Neural progenitor cell (in vitro differentiated cells): ENCODE measurements around the gene TCEA3. TPM values are rescaled to one million over a fixed set of nuclear protein-coding genes. Genes with fewer than 3 reads are reported as not detected.

Experiments
- DNase-seq: peaks from one replicate; pipeline ENCODE4 v3.0.0-alpha.2; 2016; ENCODE audit warnings: low spot score
- H2AFZ ChIP-seq: fragments of 200-600 bp; sonication (generic); replicated peaks from 2 replicates; pipeline ENCODE4 v1.6.1; 2016; ENCODE audit warnings: antibody characterized with exemption
- H3F3A ChIP-seq: fragments of 200-600 bp; sonication (generic); 2 replicates; pipeline ENCODE4 v1.6.1; 2016; ENCODE audit warnings: antibody characterized with exemption, low read depth
- H3K27ac ChIP-seq: fragments of 200-600 bp; sonication (generic); 2 replicates; pipeline ENCODE4 v1.5.1; 2016; ENCODE audit warnings: mild to moderate bottlenecking
- H3K27me3 ChIP-seq: fragments of 200-600 bp; sonication (generic); 2 replicates; pipeline ENCODE4 v1.6.1; 2016; ENCODE audit warnings: mild to moderate bottlenecking, moderate library complexity
- H3K36me3 ChIP-seq: fragments of 200-600 bp; sonication (generic); 2 replicates; pipeline ENCODE4 v1.5.1; 2016
- H3K4me1 ChIP-seq: fragments of 200-600 bp; sonication (generic); 2 replicates; pipeline ENCODE4 v1.6.1; 2016; ENCODE audit warnings: mixed run types
- H3K4me2 ChIP-seq: fragments of 200-600 bp; sonication (generic); 2 replicates; pipeline ENCODE4 v1.6.1; 2016
- H3K4me3 ChIP-seq: fragments of 200-600 bp; sonication (generic); 2 replicates; pipeline ENCODE4 v1.5.1; 2016
- H3K79me2 ChIP-seq: fragments of 200-600 bp; sonication (generic); 2 replicates; pipeline ENCODE4 v1.6.1; 2016; ENCODE audit warnings: low read depth
- H3K9ac ChIP-seq: fragments of 200-600 bp; sonication (generic); 2 replicates; pipeline ENCODE4 v1.6.1; 2016
- H3K9me3 ChIP-seq: fragments of 200-600 bp; sonication (generic); 2 replicates; pipeline ENCODE4 v1.5.1; 2016; ENCODE audit warnings: low read depth
- H4K20me1 ChIP-seq: fragments of 200-600 bp; sonication (generic); 2 replicates; pipeline ENCODE4 v1.6.1; 2016; ENCODE audit warnings: low read depth
- H3K27ac Mint-ChIP-seq: 3 replicates; pipeline ENCODE4 v1.8.0; 2021; ENCODE audit warnings: mixed read lengths
- H3K27me3 Mint-ChIP-seq: 2 replicates; pipeline ENCODE4 v1.8.0; 2022; ENCODE audit warnings: low read depth, mild to moderate bottlenecking, inconsistent platforms, moderate library complexity, mixed read lengths; ENCODE audit not compliant: insufficient read depth
- H3K36me3 Mint-ChIP-seq: 3 replicates; pipeline ENCODE4 v1.8.0; 2021; ENCODE audit warnings: mixed read lengths
- H3K4me1 Mint-ChIP-seq: 3 replicates; pipeline ENCODE4 v1.8.0; 2021; ENCODE audit warnings: mixed read lengths
- H3K4me3 Mint-ChIP-seq: 3 replicates; pipeline ENCODE4 v1.8.0; 2021; ENCODE audit warnings: mild to moderate bottlenecking, moderate library complexity, mixed read lengths
- H3K9me3 Mint-ChIP-seq: 3 replicates; pipeline ENCODE4 v1.8.0; 2020; ENCODE audit warnings: mixed read lengths
- EZH2 ChIP-seq: fragments of 200-600 bp; sonication (generic); IDR thresholded peaks from 2 replicates; pipeline ENCODE4 v1.6.1; 2017; ENCODE audit warnings: antibody characterized with exemption, mild to moderate bottlenecking, moderate library complexity
- EZH2phosphoT487 ChIP-seq: fragments of 200-600 bp; sonication (generic); IDR thresholded peaks from 2 replicates; pipeline ENCODE4 v1.6.1; 2017; ENCODE audit warnings: antibody characterized with exemption
- total RNA-seq: library from RNA; depleted of rRNA; stranded (reverse); fragments of >200 nt; gene quantifications from 2 replicates; pipeline ENCODE4 v1.2.3, GENCODE V29; 2015; ENCODE audit warnings: low replicate concordance
- TF ChIP-seq, protein P1 (sequence below): fragments of 200-600 bp; sonication (generic); IDR thresholded peaks from 2 replicates; pipeline ENCODE4 v1.5.1; 2017; ENCODE audit warnings: antibody characterized with exemption, mild to moderate bottlenecking

Gene TCEA3
- total RNA-seq, 1 donor from 2014 or later, result 0.54 TPM

GRCh38 chr1:23466423-23466989, 42.0 kb upstream of the TCEA3 start:
- no peak overlapping the region for H2AFZ ChIP-seq
- peaks cover 12% of the 10 kb centered on the region for H3K4me1 Mint-ChIP-seq
- no peak overlapping the region for H3K4me2 ChIP-seq
- peaks cover 6% of the 10 kb centered on the region for H3F3A ChIP-seq
- H3K36me3 Mint-ChIP-seq, result peaks cover 3% of the 10 kb centered on the region
- H3K4me3 ChIP-seq, result no peak overlapping the region
- H3K9ac ChIP-seq, result no peak overlapping the region
- no peak for DNase-seq
- no peak overlapping the region for H3K4me3 Mint-ChIP-seq
- TF ChIP-seq EZH2 (no peak), EZH2phosphoT487 (no peak)
- TF ChIP-seq, protein P1, sequence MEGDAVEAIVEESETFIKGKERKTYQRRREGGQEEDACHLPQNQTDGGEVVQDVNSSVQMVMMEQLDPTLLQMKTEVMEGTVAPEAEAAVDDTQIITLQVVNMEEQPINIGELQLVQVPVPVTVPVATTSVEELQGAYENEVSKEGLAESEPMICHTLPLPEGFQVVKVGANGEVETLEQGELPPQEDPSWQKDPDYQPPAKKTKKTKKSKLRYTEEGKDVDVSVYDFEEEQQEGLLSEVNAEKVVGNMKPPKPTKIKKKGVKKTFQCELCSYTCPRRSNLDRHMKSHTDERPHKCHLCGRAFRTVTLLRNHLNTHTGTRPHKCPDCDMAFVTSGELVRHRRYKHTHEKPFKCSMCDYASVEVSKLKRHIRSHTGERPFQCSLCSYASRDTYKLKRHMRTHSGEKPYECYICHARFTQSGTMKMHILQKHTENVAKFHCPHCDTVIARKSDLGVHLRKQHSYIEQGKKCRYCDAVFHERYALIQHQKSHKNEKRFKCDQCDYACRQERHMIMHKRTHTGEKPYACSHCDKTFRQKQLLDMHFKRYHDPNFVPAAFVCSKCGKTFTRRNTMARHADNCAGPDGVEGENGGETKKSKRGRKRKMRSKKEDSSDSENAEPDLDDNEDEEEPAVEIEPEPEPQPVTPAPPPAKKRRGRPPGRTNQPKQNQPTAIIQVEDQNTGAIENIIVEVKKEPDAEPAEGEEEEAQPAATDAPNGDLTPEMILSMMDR, result no peak
- H4K20me1 ChIP-seq, result no peaks in the 10 kb centered on the region
- no peaks in the 10 kb centered on the region for H3K9me3 ChIP-seq
- no peak overlapping the region for H3K27ac ChIP-seq
- H3K27ac Mint-ChIP-seq, result no peak overlapping the region
- H3K36me3 ChIP-seq, result no peaks in the 10 kb centered on the region
- H3K9me3 Mint-ChIP-seq, result no peaks in the 10 kb centered on the region
- no peaks in the 10 kb centered on the region for H3K27me3 ChIP-seq
- H3K79me2 ChIP-seq, result no peaks in the 10 kb centered on the region
- no peaks in the 10 kb centered on the region for H3K4me1 ChIP-seq
- H3K27me3 Mint-ChIP-seq, result no peaks in the 10 kb centered on the region

DNA sequence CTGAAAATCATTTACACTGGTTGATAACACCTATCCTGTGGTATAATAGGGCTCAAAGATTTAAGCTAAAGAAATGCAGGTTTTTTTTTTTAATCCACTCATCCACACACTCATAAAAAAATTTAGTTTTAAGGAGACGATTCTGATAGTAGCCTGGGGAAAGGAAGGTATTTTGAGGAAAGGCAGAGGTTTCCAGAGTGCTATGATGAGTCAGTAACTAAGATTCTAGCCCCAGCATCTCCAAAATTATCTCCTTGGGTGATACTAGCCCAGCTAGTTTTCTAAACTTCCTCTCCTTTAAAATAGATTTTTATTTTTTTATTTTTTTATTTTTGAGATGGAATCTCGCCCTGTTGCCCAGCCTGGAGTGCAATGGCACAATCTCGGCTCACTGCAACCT, 38.7 kb upstream of the TCEA3 start:
- Mint-ChIP-seq H3K4me3 (no peak overlapping the region), H3K4me1 (peaks cover 7% of the 10 kb centered on the region), H3K27me3 (no peaks in the 10 kb centered on the region), H3K36me3 (peaks cover 10% of the 10 kb centered on the region), H3K9me3 (no peaks in the 10 kb centered on the region), H3K27ac (no peak overlapping the region)
- Histone ChIP-seq H3K4me2 (no peak overlapping the region), H3K9me3 (no peaks in the 10 kb centered on the region), H2AFZ (no peak overlapping the region), H3K79me2 (no peaks in the 10 kb centered on the region), H3K4me1 (no peaks in the 10 kb centered on the region), H3K27me3 (no peaks in the 10 kb centered on the region), H3K36me3 (no peaks in the 10 kb centered on the region), H4K20me1 (no peaks in the 10 kb centered on the region), H3K4me3 (no peak overlapping the region), H3F3A (no peaks in the 10 kb centered on the region), H3K27ac (no peak overlapping the region), H3K9ac (no peak overlapping the region)
- DNase-seq, result no peak
- TF ChIP-seq EZH2 (no peak), EZH2phosphoT487 (no peak)
- TF ChIP-seq, protein P1, result no peak

- H3K4me1 ChIP-seq, result no peaks in the 10 kb centered on the region
- H3K27ac Mint-ChIP-seq, result no peak overlapping the region
- no peaks in the 10 kb centered on the region for H3F3A ChIP-seq
- H3K4me2 ChIP-seq, result no peak overlapping the region
- no peak overlapping the region for H2AFZ ChIP-seq
- H3K36me3 ChIP-seq, result no peaks in the 10 kb centered on the region
- H3K9me3 ChIP-seq, result no peaks in the 10 kb centered on the region
- no peaks in the 10 kb centered on the region for H3K9me3 Mint-ChIP-seq
- H3K27ac ChIP-seq, result no peak overlapping the region
- H3K27me3 Mint-ChIP-seq, result no peaks in the 10 kb centered on the region
- no peaks in the 10 kb centered on the region for H3K79me2 ChIP-seq
- H3K36me3 Mint-ChIP-seq, result peaks cover 10% of the 10 kb centered on the region
- H3K4me3 ChIP-seq, result no peak overlapping the region
- no peak overlapping the region for H3K4me3 Mint-ChIP-seq
- no peaks in the 10 kb centered on the region for H3K27me3 ChIP-seq
- TF ChIP-seq EZH2phosphoT487 (no peak), EZH2 (no peak)
- TF ChIP-seq, protein P1, result no peak
- no peak for DNase-seq
- peaks cover 7% of the 10 kb centered on the region for H3K4me1 Mint-ChIP-seq
- no peaks in the 10 kb centered on the region for H4K20me1 ChIP-seq
- no peak overlapping the region for H3K9ac ChIP-seq
Observed at GRCh38 chr1:23462766-23463165, 38.2 kb upstream of the TCEA3 start.
